Measurements from ENCODE around the gene SNN. TPM values are rescaled to one million over a fixed set of nuclear protein-coding genes. Genes with fewer than 3 reads are reported as not detected.

SNN gene
- total and polyA plus RNA-seq, 2 of the 8 experiments (the other 6 are each of a cell fraction or from before 2014, with no cell fraction given), result 37.4 to 66.9 TPM

DNA sequence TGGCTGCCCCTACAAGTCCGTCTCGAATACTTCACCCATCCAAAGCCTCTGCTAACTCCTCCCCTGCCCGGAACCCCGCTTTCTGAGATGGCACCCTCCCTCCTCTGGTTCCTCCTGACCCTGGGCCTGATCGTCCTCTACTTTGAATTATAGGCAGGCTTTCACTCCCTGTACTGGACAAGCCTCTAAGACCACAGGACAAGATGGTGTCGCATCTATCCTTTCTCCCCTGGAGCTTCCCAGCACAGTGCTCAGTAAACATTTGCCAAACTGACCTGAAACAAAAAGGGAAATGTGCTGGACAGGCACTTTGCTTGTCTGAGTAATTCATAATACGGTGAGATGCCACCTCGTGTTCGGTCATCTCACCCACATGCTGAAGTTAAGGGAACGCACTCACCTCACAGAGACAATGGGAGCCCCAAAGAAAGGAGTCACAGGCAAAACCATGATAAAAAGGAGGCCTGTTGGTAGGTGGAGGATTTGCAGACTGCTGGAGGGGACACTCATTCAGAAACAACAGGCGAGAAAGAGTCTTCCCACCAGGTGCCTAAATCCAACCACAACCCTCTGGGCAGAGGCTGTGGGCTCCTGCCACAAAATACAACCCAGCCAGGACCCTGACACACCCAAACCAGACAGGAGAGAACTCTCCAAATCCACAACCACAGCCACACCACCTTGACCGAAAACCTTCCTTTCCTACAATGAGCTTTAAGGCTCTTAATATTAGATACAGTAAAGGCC, 28.2 kb downstream of the SNN start:
- Histone ChIP-seq H3K27me3 (replicated peaks in 1 of 4; ENCODE audit: control insufficient read depth in 3 of 4, extremely low read depth in 1 of 4, insufficient read depth in 3 of 4, low read length in 3 of 4) (no peaks in the 10 kb centered on the region), H4K8ac (ENCODE audit: extremely low read depth, insufficient read depth, low read length) (no peak overlapping the region), H3K36me3 (ENCODE audit: control insufficient read depth in 2 of 4, insufficient read depth in 4 of 4, low read length in 3 of 4) (peaks cover 0 to 17% (median 8%) of the 10 kb centered on the region in 4 experiments; a peak in 6 of 8 replicates), H2AFZ (ENCODE audit: low read length) (no peak overlapping the region), H2AK5ac (ENCODE audit: low read depth, low read length) (no peak overlapping the region), H2BK120ac (replicated peaks; ENCODE audit: low read depth, low read length) (no peak overlapping the region), H3K79me1 (ENCODE audit: low read depth, low read length) (peaks cover 5% of the 10 kb centered on the region), H4K20me1 (replicated peaks in 1 of 2; ENCODE audit: control insufficient read depth in 1 of 2, insufficient read depth in 2 of 2, low read length in 2 of 2) (peaks cover 2% of the 10 kb centered on the region in 2 experiments), H2BK20ac (ENCODE audit: low read length) (no peak overlapping the region), H3K18ac (ENCODE audit: extremely low read depth, low read length) (no peak overlapping the region), H4K5ac (ENCODE audit: insufficient read length, low read depth, low read length) (no peak overlapping the region), H3K4me1 (replicated peaks in 1 of 4; ENCODE audit: control insufficient read depth in 3 of 4, insufficient read depth in 4 of 4, low read length in 3 of 4) (no peaks in the 10 kb centered on the region), H2BK12ac (ENCODE audit: low read depth, low read length) (no peak overlapping the region), H3K4me2 (ENCODE audit: insufficient read depth in 1 of 2, low read depth in 2 of 2, low read length in 2 of 2) (no peak overlapping the region), H3K27ac (ENCODE audit: low read depth, low read length) (no peak overlapping the region), H3K4me3 (ENCODE audit: extremely low read depth in 1 of 4, insufficient read depth in 2 of 4, low read depth in 3 of 4, low read length in 4 of 4) (no peak overlapping the region), H3K23me2 (ENCODE audit: low read depth, low read length) (no peaks in the 10 kb centered on the region), H3K56ac (replicated peaks; ENCODE audit: insufficient read length, low read depth, low read length) (no peak overlapping the region), H3K9me3 (ENCODE audit: insufficient read depth in 2 of 2, low read depth in 1 of 2, low read length in 1 of 2) (no peaks in the 10 kb centered on the region), H3K23ac (ENCODE audit: insufficient read length) (no peak overlapping the region), H3K14ac (ENCODE audit: insufficient read length) (no peak overlapping the region), H3K9ac (replicated peaks in 1 of 4; ENCODE audit: extremely low read depth in 1 of 4, low read depth in 3 of 4, low read length in 3 of 4) (0 out of 7 replicates have a peak overlapping the region, but pooled peaks of 1 of the 4 experiments have one; percentile 14), H4K91ac (replicated peaks; ENCODE audit: insufficient read length, low read length) (no peak overlapping the region), H2BK5ac (ENCODE audit: low read depth, low read length) (no peak overlapping the region), H2BK15ac (ENCODE audit: low read length) (no peak overlapping the region), H3K79me2 (ENCODE audit: control insufficient read depth in 1 of 2, insufficient read depth in 2 of 2, low read length in 2 of 2) (no peaks in the 10 kb centered on the region), H3K4ac (replicated peaks; ENCODE audit: insufficient read length, low read depth, low read length) (no peak overlapping the region)
- WGBS, 2 experiments (ENCODE audit: extremely low coverage in 1 of 2, insufficient coverage in 1 of 2, insufficient read length in 1 of 2, insufficient replicate concordance in 2 of 2, low coverage in 1 of 2, low lambda C conversion rate in 2 of 2, missing lambda C conversion rate in 1 of 2), result 95% methylated on average over 11 of the region's 12 CpGs; no CpG with 5 or more reads in 1 of the 2 experiments
- POLR2A ChIA-PET (ENCODE audit: partially characterized antibody), result interaction anchor here (1.7 kb wide), 1 partner anchor 8 kb away, joined by 6 read pairs; no protein-coding TSS in a partner anchor
- CTCF ChIA-PET (ENCODE audit: partially characterized antibody), result interaction anchor here (1.2 to 2.5 kb wide), 4 partner anchors 14 to 291 kb away, joined by 3 to 17 read pairs (median 7); no protein-coding TSS in a partner anchor
- FAIRE-seq, result no peak
- DNase-seq (ENCODE audit: low read depth in 1 of 2, low spot score in 2 of 2), result no peak
- TF ChIP-seq SUZ12 (IDR thresholded peaks at IDR 0.05; ENCODE audit: low read length), result no peak
- TF ChIP-seq POLR2A (IDR thresholded peaks at IDR 0.05; ENCODE audit: control extremely low read depth in 1 of 2, low read depth in 2 of 2, low read length in 2 of 2), result no peak
- no peak for TF ChIP-seq CTBP2 (IDR thresholded peaks at IDR 0.05; ENCODE audit: borderline replicate concordance, insufficient read depth, insufficient read length, low read length)
